HL-60 (cell line): ENCODE results near the gene IL13RA1.

Experiments used
- DNase-seq, 2 experiments: peaks; one replicate each; pipeline ENCODE4 v3.0.0-alpha.2; 2010 to 2020; ENCODE audit warnings: low read depth in 1 of 2, low spot score in 1 of 2
- H3K27ac ChIP-seq: fragments of 250-450 bp; sonication (Bioruptor Pico); replicated peaks from 2 replicates; pipeline ENCODE4 v1.5.1; 2020; ENCODE audit warnings: mild to moderate bottlenecking, moderate library complexity
- H3K27me3 ChIP-seq: fragments of 250-450 bp; sonication (Bioruptor Pico); 2 replicates; pipeline ENCODE4 v1.5.1; 2021; ENCODE audit warnings: mild to moderate bottlenecking, moderate library complexity; ENCODE audit not compliant: insufficient read depth, poor library complexity, severe bottlenecking
- H3K4me3 ChIP-seq: replicated peaks from 2 replicates; pipeline ENCODE4 v1.5.1; 2011; ENCODE audit warnings: mild to moderate bottlenecking, control low read depth, low read length; ENCODE audit not compliant: insufficient read depth
- GABPA ChIP-seq: IDR thresholded peaks from 2 replicates; pipeline ENCODE4 v1.6.1; 2012; ENCODE audit warnings: low read depth
- POLR2AphosphoS5 ChIP-seq: IDR thresholded peaks from 2 replicates; pipeline ENCODE4 v1.6.1; 2012; ENCODE audit warnings: low read depth
- SPI1 ChIP-seq: IDR thresholded peaks from 2 replicates; pipeline ENCODE4 v1.6.1; 2012; ENCODE audit warnings: low read depth, mild to moderate bottlenecking, borderline replicate concordance
- TF ChIP-seq, protein P1 (sequence below): IDR thresholded peaks from 2 replicates; pipeline ENCODE4 v1.6.1; 2012; ENCODE audit warnings: low read depth; ENCODE audit not compliant: insufficient replicate concordance
- TF ChIP-seq, protein P2 (sequence below): IDR thresholded peaks from one replicate; pipeline ENCODE4 v1.5.1; 2011; ENCODE audit warnings: low read length, control low read depth, inconsistent platforms; ENCODE audit not compliant: insufficient read depth

The IL13RA1 gene

DNA sequence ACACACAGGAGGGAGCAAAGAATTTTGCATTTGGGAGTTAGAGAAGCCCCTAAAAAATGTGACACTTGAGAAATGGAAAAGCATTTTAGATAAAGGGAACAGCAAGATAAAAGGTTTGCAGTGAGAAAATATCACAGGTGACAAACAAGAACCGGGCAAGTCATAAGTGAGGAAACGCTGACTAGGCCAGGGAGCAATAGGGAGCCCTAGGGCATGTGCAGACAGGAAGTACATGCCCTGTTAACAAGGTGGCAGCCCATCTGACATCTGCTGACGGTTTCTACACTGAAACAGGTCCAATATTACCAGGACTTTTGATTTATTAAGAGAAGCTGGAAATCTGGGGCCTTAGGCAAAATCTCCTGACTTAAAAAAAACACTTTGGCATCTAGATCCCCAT is 4.0 kb upstream of the IL13RA1 start:
- no peak overlapping the region for H3K27ac ChIP-seq
- TF ChIP-seq SPI1 (no peak), POLR2AphosphoS5 (no peak), GABPA (no peak)
- TF ChIP-seq, protein P1, sequence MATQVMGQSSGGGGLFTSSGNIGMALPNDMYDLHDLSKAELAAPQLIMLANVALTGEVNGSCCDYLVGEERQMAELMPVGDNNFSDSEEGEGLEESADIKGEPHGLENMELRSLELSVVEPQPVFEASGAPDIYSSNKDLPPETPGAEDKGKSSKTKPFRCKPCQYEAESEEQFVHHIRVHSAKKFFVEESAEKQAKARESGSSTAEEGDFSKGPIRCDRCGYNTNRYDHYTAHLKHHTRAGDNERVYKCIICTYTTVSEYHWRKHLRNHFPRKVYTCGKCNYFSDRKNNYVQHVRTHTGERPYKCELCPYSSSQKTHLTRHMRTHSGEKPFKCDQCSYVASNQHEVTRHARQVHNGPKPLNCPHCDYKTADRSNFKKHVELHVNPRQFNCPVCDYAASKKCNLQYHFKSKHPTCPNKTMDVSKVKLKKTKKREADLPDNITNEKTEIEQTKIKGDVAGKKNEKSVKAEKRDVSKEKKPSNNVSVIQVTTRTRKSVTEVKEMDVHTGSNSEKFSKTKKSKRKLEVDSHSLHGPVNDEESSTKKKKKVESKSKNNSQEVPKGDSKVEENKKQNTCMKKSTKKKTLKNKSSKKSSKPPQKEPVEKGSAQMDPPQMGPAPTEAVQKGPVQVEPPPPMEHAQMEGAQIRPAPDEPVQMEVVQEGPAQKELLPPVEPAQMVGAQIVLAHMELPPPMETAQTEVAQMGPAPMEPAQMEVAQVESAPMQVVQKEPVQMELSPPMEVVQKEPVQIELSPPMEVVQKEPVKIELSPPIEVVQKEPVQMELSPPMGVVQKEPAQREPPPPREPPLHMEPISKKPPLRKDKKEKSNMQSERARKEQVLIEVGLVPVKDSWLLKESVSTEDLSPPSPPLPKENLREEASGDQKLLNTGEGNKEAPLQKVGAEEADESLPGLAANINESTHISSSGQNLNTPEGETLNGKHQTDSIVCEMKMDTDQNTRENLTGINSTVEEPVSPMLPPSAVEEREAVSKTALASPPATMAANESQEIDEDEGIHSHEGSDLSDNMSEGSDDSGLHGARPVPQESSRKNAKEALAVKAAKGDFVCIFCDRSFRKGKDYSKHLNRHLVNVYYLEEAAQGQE = no peak
- TF ChIP-seq, protein P2, sequence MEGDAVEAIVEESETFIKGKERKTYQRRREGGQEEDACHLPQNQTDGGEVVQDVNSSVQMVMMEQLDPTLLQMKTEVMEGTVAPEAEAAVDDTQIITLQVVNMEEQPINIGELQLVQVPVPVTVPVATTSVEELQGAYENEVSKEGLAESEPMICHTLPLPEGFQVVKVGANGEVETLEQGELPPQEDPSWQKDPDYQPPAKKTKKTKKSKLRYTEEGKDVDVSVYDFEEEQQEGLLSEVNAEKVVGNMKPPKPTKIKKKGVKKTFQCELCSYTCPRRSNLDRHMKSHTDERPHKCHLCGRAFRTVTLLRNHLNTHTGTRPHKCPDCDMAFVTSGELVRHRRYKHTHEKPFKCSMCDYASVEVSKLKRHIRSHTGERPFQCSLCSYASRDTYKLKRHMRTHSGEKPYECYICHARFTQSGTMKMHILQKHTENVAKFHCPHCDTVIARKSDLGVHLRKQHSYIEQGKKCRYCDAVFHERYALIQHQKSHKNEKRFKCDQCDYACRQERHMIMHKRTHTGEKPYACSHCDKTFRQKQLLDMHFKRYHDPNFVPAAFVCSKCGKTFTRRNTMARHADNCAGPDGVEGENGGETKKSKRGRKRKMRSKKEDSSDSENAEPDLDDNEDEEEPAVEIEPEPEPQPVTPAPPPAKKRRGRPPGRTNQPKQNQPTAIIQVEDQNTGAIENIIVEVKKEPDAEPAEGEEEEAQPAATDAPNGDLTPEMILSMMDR = no peak
- H3K27me3 ChIP-seq = no peaks in the 10 kb centered on the region
- no peak overlapping the region for H3K4me3 ChIP-seq
- no peak for DNase-seq

DNA sequence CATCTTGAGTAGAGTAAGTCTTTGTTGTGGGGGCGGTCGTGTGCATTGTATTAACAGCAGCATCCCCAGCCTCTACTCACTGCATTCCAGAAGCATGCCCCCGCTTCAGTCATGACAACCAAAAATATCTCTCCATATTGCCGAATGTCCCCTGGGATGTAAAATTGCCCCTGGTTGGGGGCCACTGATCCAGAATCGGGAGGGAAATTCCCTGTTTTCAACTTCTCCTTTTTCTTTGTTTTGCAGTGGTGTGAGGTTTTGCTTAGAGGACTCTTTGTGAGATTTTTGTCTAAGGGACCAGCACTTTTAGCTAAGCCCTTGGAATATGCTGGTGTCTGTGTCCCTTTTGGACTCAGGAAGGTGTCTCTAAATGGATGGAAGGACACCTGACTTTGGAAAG is 3.0 kb upstream of the IL13RA1 start:
- TF ChIP-seq, protein P2 = no peak
- TF ChIP-seq, protein P1 = no peak
- TF ChIP-seq SPI1 (no peak), POLR2AphosphoS5 (no peak), GABPA (no peak)
- no peak overlapping the region for H3K4me3 ChIP-seq
- no peaks in the 10 kb centered on the region for H3K27me3 ChIP-seq
- DNase-seq = no peak
- H3K27ac ChIP-seq = no peak overlapping the region

DNA sequence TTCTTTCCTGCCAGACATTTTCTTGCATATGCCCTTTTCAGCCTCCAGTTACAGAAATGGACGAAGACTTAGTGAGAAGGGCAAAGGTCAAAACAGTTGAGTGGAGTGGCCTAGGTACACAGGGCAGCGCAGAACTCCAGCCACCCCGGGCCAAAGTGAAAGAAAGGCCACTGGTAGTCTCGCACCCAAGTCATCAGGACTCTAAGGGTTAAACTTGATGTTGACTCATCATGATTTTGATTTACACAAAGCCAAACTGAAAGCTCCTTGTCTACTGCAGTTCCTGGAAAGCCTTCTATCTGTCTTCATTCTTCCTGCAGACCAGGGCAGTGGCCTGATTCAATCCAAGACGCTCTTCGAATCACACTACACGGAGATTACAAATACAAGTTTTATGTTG is 2.6 kb upstream of the IL13RA1 start:
- no peak for DNase-seq
- TF ChIP-seq POLR2AphosphoS5 (no peak), SPI1 (no peak), GABPA (no peak)
- TF ChIP-seq, protein P1 = no peak
- TF ChIP-seq, protein P2 = no peak
- Histone ChIP-seq H3K4me3 (no peak overlapping the region), H3K27me3 (no peaks in the 10 kb centered on the region), H3K27ac (no peak overlapping the region)
